LNCaP clone FGC (cell line): Measurements from ENCODE around the gene PEX5.

Source experiments
- DNase-seq: peaks from one replicate; pipeline ENCODE4 v3.0.0-alpha.2; 2011; ENCODE audit warnings: low read depth
- H3K4me3 ChIP-seq: 2 replicates; pipeline ENCODE4 v1.5.1; 2011; ENCODE audit warnings: mild to moderate bottlenecking, low read depth, low read length, control low read depth
- TF ChIP-seq, protein P1 (sequence below): IDR thresholded peaks from 2 replicates; pipeline ENCODE4 v1.5.1; 2012; ENCODE audit warnings: mild to moderate bottlenecking; ENCODE audit not compliant: control insufficient read depth, insufficient read depth; ENCODE audit errors: extremely low read depth

The PEX5 gene

GRCh38 chr12:7145671-7146070 is 43.8 kb upstream of the PEX5 start:
- no peak for DNase-seq
- TF ChIP-seq, protein P1, sequence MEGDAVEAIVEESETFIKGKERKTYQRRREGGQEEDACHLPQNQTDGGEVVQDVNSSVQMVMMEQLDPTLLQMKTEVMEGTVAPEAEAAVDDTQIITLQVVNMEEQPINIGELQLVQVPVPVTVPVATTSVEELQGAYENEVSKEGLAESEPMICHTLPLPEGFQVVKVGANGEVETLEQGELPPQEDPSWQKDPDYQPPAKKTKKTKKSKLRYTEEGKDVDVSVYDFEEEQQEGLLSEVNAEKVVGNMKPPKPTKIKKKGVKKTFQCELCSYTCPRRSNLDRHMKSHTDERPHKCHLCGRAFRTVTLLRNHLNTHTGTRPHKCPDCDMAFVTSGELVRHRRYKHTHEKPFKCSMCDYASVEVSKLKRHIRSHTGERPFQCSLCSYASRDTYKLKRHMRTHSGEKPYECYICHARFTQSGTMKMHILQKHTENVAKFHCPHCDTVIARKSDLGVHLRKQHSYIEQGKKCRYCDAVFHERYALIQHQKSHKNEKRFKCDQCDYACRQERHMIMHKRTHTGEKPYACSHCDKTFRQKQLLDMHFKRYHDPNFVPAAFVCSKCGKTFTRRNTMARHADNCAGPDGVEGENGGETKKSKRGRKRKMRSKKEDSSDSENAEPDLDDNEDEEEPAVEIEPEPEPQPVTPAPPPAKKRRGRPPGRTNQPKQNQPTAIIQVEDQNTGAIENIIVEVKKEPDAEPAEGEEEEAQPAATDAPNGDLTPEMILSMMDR: no peak

GRCh38 chr12:7146228-7146627 is 43.3 kb upstream of the PEX5 start:
- TF ChIP-seq, protein P1: no peak
- no peak overlapping the region for H3K4me3 ChIP-seq
- no peak for DNase-seq

More at GRCh38 chr12:7145671-7146070, 43.8 kb upstream of the PEX5 start:
- no peak overlapping the region for H3K4me3 ChIP-seq

- no peak for DNase-seq
- H3K4me3 ChIP-seq: no peak overlapping the region
- TF ChIP-seq, protein P1: no peak
These were observed 42.6 kb upstream of the PEX5 start for GRCh38 chr12:7146906-7147305.

DNA sequence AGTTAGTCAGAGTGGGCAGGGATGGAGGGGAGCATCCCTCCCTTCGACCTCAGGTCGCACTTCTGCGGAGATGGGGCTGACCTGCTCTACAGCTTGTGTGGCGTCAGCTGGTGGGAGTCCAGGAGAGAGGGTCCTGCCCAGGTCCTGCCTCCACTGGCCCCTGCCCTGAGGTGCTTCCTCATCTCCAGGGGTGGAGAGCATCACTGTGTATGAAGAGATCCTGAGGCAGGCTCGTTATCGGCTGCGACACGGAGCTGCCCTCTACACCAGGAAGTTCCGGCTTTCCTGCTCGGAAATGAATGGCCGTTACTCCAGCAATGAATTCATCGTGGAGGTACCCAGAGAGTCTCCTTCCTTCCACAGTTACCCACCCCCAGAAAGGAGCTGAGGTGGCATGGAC is 39.1 kb upstream of the PEX5 start:
- H3K4me3 ChIP-seq: no peak overlapping the region
- no peak for DNase-seq
- TF ChIP-seq, protein P1: no peak

GRCh38 chr12:7150841-7151240 is 38.6 kb upstream of the PEX5 start:
- no peak for DNase-seq
- TF ChIP-seq, protein P1: no peak
- H3K4me3 ChIP-seq: no peak overlapping the region

- H3K4me3 ChIP-seq: no peak overlapping the region
- DNase-seq: no peak
- TF ChIP-seq, protein P1: no peak
These were observed 38.0 kb upstream of the PEX5 start for GRCh38 chr12:7151532-7151931.

DNA sequence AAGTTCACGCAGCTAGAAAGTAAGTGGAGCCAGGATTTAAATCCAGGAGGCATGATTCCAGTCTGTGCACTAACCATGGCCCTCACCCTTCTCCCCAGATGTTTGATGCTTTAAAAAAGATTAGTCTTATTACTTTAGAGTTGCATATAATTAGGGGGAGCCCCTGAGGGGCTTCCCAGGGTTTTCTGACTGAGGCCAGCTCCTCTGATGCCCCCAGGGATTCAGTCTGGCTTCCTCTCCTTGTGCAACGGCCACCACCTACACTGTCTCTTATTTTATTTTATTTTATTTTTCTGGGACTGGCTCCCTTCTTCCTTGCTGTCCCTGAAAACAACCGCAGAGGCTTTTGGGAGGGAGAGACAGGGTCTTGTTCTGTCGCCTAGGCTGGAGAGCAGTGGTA is 36.7 kb upstream of the PEX5 start:
- H3K4me3 ChIP-seq: no peak overlapping the region
- TF ChIP-seq, protein P1: no peak
- DNase-seq: no peak
